GM10248 (cell line): ENCODE measurements around the gene UPK3A.

Experiments
- CTCF ChIA-PET: fragments of 300-600 bp; sonication (Branson Sonifier 250); formaldehyde crosslinking; extraction: SDS; loops from one replicate; lab custom pipeline; 2021; ENCODE audit warnings: antibody characterized with exemption; lab: Yijun Ruan, JAX
- POLR2A ChIA-PET: fragments of 350-650 bp; sonication (Branson Sonifier 250); formaldehyde crosslinking; extraction: SDS; loops from one replicate; lab custom pipeline; 2020; ENCODE audit warnings: antibody characterized with exemption; lab: Yijun Ruan, JAX
- DNase-seq: peaks from one replicate; pipeline ENCODE4 v3.0.0; 2012; ENCODE audit errors: extremely low spot score
- CTCF ChIP-seq: IDR thresholded peaks from 2 replicates; pipeline ENCODE4 v1.5.1; 2012; ENCODE audit warnings: mild to moderate bottlenecking, low read depth; ENCODE audit errors: extremely low read depth, missing control alignments, control extremely low read depth

The UPK3A gene

GRCh38 chr22:45329530-45329936, 44.8 kb downstream of the UPK3A start:
- no peak for TF ChIP-seq CTCF
- ChIA-PET POLR2A (no interaction called here), CTCF (no interaction called here)
- DNase-seq, result no peak

- POLR2A ChIA-PET, result no interaction called here
- CTCF ChIA-PET, result interaction anchor here (1.0 kb wide), 1 partner anchor 71 kb away, joined by 3 read pairs; no protein-coding TSS in a partner anchor
- DNase-seq, result no peak
- TF ChIP-seq CTCF, result no peak
These were observed 45.8 kb downstream of the UPK3A start for GRCh38 chr22:45330548-45330947.

- no peak for DNase-seq
- CTCF ChIA-PET, result interaction anchor here (1.0 to 1.1 kb wide), 2 partner anchors 32 to 70 kb away, joined by 3 read pairs; no protein-coding TSS in a partner anchor
- no peak for TF ChIP-seq CTCF
- POLR2A ChIA-PET, result no interaction called here
These were observed 46.7 kb downstream of the UPK3A start for GRCh38 chr22:45331486-45331885.

GRCh38 chr22:45332001-45332400, 47.3 kb downstream of the UPK3A start:
- ChIA-PET POLR2A (no interaction called here), CTCF (interaction anchor here (1.1 kb wide), 1 partner anchor 32 kb away, joined by 3 read pairs; no protein-coding TSS in a partner anchor)
- DNase-seq, result no peak
- TF ChIP-seq CTCF, result no peak

GRCh38 chr22:45334068-45334467, 49.3 kb downstream of the UPK3A start:
- CTCF ChIA-PET, result interaction anchor here (1.3 to 3.4 kb wide), 4 partner anchors 9 to 23 kb away, joined by 3 to 11 read pairs (median 4); no protein-coding TSS in a partner anchor

GRCh38 chr22:45334528-45334927, 49.8 kb downstream of the UPK3A start:
- POLR2A ChIA-PET, result no interaction called here
- CTCF ChIA-PET, result interaction anchor here (1.3 to 3.4 kb wide), 4 partner anchors 8 to 23 kb away, joined by 3 to 11 read pairs (median 4); no protein-coding TSS in a partner anchor
- no peak for DNase-seq
- no peak for TF ChIP-seq CTCF

More at GRCh38 chr22:45334068-45334467, 49.3 kb downstream of the UPK3A start:
- no peak for DNase-seq
- POLR2A ChIA-PET, result no interaction called here
- no peak for TF ChIP-seq CTCF
